Measurements from ENCODE around the gene CLDN24. TPM values are rescaled to one million over a fixed set of nuclear protein-coding genes. Genes with fewer than 3 reads are reported as not detected.

The CLDN24 gene
- total RNA-seq, 4 donors from 2014 or later = not detected

GRCh38 chr4:183286590-183287308, 35.5 kb downstream of the CLDN24 start:
- intact Hi-C loops (cut with DNase I; ENCODE audit: low total_unique reads) = no loop called here
- H3K36me3 ChIP-seq = peaks cover 0 to 27% of the 10 kb centered on the region in 2 donors

GRCh38 chr4:183285886-183286285, 36.3 kb downstream of the CLDN24 start:
- intact Hi-C loops (cut with DNase I; ENCODE audit: low total_unique reads) (no loop called here), in situ Hi-C loops (cut with MboI; ENCODE audit: low sequenced_read_pairs in 4 of 4) (no loop called here)
- DNase-seq (no peak), ATAC-seq (no peak)
- Histone ChIP-seq H3K9me3 (no peaks in the 10 kb centered on the region), H3K4me1 (no peaks in the 10 kb centered on the region), H3K36me3 (peaks cover 0 to 28% of the 10 kb centered on the region in 2 donors), H3K27me3 (no peaks in the 10 kb centered on the region), H3K27ac (no peak overlapping the region), H3K4me3 (no peak overlapping the region)
- no peak for TF ChIP-seq POLR2A (IDR thresholded peaks at IDR 0.05)
- TF ChIP-seq CTCF (IDR thresholded peaks at IDR 0.05 in 4 of 5, conservative IDR thresholded peaks at IDR 0.05 in 1 of 5) = no peak

More at GRCh38 chr4:183286590-183287308, 35.5 kb downstream of the CLDN24 start:
- Histone ChIP-seq H3K9me3 (no peaks in the 10 kb centered on the region), H3K4me3 (no peak overlapping the region), H3K4me1 (no peaks in the 10 kb centered on the region), H3K27ac (no peak overlapping the region), H3K27me3 (no peaks in the 10 kb centered on the region)
- ATAC-seq (no peak), DNase-seq (no peak)
- TF ChIP-seq POLR2A (IDR thresholded peaks at IDR 0.05) = no peak
- no peak for TF ChIP-seq CTCF (IDR thresholded peaks at IDR 0.05 in 4 of 5, conservative IDR thresholded peaks at IDR 0.05 in 1 of 5)
- in situ Hi-C loops (cut with MboI; ENCODE audit: low sequenced_read_pairs in 4 of 4) = no loop called here

GRCh38 chr4:183284965-183285364, 37.3 kb downstream of the CLDN24 start:
- TF ChIP-seq POLR2A (IDR thresholded peaks at IDR 0.05) (no peak), CTCF (IDR thresholded peaks at IDR 0.05 in 4 of 5, conservative IDR thresholded peaks at IDR 0.05 in 1 of 5) (no peak)
- intact Hi-C loops (cut with DNase I; ENCODE audit: low total_unique reads) = no loop called here
- H3K4me1 ChIP-seq = no peaks in the 10 kb centered on the region
- peaks cover 0 to 28% of the 10 kb centered on the region in 2 donors for H3K36me3 ChIP-seq
- ATAC-seq = no peak
- no peak overlapping the region for H3K27ac ChIP-seq
- no peaks in the 10 kb centered on the region for H3K27me3 ChIP-seq
- H3K4me3 ChIP-seq = no peak overlapping the region
- no peak for DNase-seq
- no peaks in the 10 kb centered on the region for H3K9me3 ChIP-seq
- in situ Hi-C loops (cut with MboI; ENCODE audit: low sequenced_read_pairs in 4 of 4) = no loop called here

- Histone ChIP-seq H3K36me3 (peaks cover 0 to 28% of the 10 kb centered on the region in 2 donors), H3K4me1 (no peaks in the 10 kb centered on the region), H3K4me3 (no peak overlapping the region), H3K9me3 (no peaks in the 10 kb centered on the region), H3K27me3 (no peaks in the 10 kb centered on the region), H3K27ac (no peak overlapping the region)
- no peak for ATAC-seq
- DNase-seq = no peak
- TF ChIP-seq POLR2A (IDR thresholded peaks at IDR 0.05) (no peak), CTCF (IDR thresholded peaks at IDR 0.05 in 4 of 5, conservative IDR thresholded peaks at IDR 0.05 in 1 of 5) (no peak)
- in situ Hi-C loops (cut with MboI; ENCODE audit: low sequenced_read_pairs in 4 of 4) = no loop called here
- intact Hi-C loops (cut with DNase I; ENCODE audit: low total_unique reads) = no loop called here
Measured at GRCh38 chr4:183284258-183284785, 37.9 kb downstream of the CLDN24 start.

Measured in gastrocnemius medialis (tissue), 4 donors.